HUES6 (cell line): Measurements from ENCODE around the gene FAM78B.

Experiments
- H3K27ac ChIP-seq: 2 replicates; pipeline ENCODE4 v1.7.0; 2013; ENCODE audit warnings: low read depth, mild to moderate bottlenecking, low read length, inconsistent platforms
- H3K27me3 ChIP-seq: 2 replicates; pipeline ENCODE4 v1.6.1; 2013; ENCODE audit warnings: low read length; ENCODE audit not compliant: control insufficient read depth, insufficient read depth
- H3K36me3 ChIP-seq: 2 replicates; pipeline ENCODE4 v1.6.1; 2013; ENCODE audit warnings: low read length; ENCODE audit not compliant: control insufficient read depth, insufficient read depth
- H3K4me1 ChIP-seq: 2 replicates; pipeline ENCODE4 v1.6.1; 2013; ENCODE audit warnings: low read length; ENCODE audit not compliant: control insufficient read depth, insufficient read depth
- H3K4me3 ChIP-seq: 2 replicates; pipeline ENCODE4 v1.5.1; 2013; ENCODE audit warnings: low read depth, low read length
- H3K9ac ChIP-seq: one replicate; pipeline ENCODE4 v1.6.1; 2013; ENCODE audit warnings: mild to moderate bottlenecking, low read length
- H3K9me3 ChIP-seq: 2 replicates; pipeline ENCODE4 v1.6.1; 2013; ENCODE audit warnings: low read depth, low read length; ENCODE audit not compliant: control insufficient read depth, insufficient read depth

Gene FAM78B

DNA sequence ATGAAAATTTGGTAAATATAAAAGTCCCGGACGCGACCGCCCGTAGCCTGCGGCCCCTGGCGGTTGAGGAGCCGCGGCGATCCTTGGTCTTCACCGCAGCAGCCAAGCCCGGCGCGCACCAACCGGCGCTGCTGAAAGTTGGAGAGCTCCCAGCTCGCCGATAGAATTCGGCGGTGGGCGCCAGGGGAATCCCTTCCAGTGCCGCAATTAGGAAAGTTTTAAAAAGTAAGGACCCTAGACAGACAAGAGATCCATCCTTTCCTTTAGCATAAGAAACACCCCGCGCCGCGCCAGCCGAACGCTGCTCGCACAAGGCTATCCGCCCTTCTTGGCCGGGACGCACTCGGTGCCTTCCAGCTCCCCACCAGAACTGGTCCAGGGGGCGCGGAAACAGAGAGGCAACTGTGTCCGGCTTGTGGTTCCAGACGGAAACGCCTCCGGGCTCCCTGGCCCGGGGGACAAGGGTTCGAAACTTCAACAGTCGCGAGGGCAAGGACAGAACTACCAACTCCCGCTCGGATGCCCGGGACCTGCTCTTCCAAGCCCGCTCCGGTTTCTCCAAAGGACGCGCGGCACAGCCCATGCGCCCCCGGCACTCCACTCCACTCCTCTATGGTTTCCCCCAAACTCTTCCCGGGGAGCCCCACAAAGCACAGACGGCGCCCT, 1.7 kb downstream of the FAM78B start:
- Histone ChIP-seq H3K9ac (no peak overlapping the region), H3K36me3 (no peaks in the 10 kb centered on the region), H3K9me3 (no peaks in the 10 kb centered on the region), H3K4me1 (peaks cover 11% of the 10 kb centered on the region), H3K27me3 (peaks cover 69% of the 10 kb centered on the region), H3K4me3 (peak overlapping the region; percentile 60), H3K27ac (no peak overlapping the region)

DNA sequence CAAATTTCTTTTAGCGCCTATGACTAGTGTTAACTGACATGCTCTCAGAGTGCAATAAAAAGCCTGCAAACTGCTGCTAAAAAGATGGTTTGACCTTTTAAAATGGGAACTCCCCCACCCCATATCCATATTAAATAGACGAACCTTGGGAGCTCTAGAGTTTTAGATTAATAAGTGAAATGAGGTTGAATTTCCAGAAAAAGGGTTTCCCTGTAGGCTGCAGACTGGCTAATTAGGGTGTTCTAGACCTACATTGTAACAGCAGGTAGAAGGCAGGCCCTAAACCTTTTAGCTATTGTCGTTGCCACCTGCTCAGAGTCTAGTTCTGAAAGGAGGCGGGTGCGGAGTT, 2.2 kb downstream of the FAM78B start:
- Histone ChIP-seq H3K9ac (no peak overlapping the region), H3K9me3 (no peaks in the 10 kb centered on the region), H3K27me3 (peaks cover 70% of the 10 kb centered on the region), H3K36me3 (no peaks in the 10 kb centered on the region), H3K27ac (no peak overlapping the region), H3K4me3 (peak overlapping the region; percentile 60), H3K4me1 (peaks cover 9% of the 10 kb centered on the region)

DNA sequence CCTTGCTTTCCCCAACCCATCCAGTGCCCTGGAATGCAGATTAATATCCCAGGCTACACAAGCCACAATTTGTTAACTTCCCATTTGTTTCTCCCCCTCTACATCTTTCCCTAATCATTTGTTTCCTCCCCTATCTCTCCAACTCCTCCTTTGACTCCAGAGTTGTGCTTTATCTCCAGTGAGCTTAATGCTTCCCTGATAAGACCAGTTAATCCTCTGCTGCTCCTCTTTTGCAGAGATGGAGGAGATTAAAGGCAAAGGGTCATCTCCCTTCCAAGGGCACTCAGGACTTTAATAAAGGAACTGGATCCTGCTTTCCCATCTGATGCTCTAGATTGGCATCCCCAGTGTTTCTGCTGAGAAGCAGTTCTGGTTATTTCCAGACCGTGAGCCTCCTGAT, 7.1 kb downstream of the FAM78B start:
- H3K9ac ChIP-seq: no peak overlapping the region
- no peaks in the 10 kb centered on the region for H3K9me3 ChIP-seq
- H3K36me3 ChIP-seq: no peaks in the 10 kb centered on the region
- no peak overlapping the region for H3K4me3 ChIP-seq
- peaks cover 41% of the 10 kb centered on the region for H3K27me3 ChIP-seq
- no peak overlapping the region for H3K27ac ChIP-seq
- peaks cover 4% of the 10 kb centered on the region for H3K4me1 ChIP-seq

DNA sequence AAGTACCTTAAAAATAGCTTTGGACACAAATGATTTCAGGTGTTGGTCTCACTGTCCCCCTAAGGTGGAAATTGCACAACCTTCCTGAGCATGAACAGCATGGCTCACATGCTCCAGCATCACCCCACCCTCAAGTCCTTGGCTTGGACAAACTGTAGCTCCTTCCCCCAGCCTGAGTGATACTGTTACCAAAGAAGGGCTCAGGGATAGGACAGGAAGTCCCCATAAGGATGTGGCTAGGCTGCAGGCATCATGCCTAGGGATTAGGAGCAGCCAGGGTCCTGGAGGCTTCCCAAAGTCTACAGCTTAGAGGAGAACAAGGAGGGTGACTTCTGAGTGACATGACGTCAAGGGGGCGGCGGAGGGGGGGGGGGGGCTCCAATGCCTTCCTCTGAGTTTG, 10.1 kb downstream of the FAM78B start:
- no peak overlapping the region for H3K4me3 ChIP-seq
- H3K36me3 ChIP-seq: no peaks in the 10 kb centered on the region
- H3K27ac ChIP-seq: no peak overlapping the region
- H3K4me1 ChIP-seq: peaks cover 3% of the 10 kb centered on the region; the same call in 1 of the 2 replicates
- H3K9ac ChIP-seq: no peak overlapping the region
- H3K9me3 ChIP-seq: no peaks in the 10 kb centered on the region
- H3K27me3 ChIP-seq: peaks cover 11% of the 10 kb centered on the region; the same call in 1 of the 2 replicates

DNA sequence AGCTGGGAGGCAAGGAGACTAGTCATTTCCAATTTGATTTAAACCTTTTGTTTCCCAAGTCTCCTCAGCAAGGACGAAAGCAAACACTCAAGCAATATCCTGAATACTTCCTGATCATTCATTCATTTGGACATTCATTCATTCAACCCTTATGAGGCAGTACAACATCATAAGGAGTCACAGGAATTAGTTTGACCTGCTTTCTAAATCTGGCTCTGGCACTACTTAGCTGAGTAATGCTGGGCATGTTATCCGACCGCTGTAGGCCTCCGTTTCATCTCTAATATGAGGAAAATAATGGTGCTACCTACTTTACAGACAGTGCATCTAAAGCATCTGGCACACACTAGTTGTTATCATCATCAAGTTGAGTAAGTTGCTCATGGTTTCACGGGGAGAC, 11.7 kb downstream of the FAM78B start:
- no peak overlapping the region for H3K27ac ChIP-seq
- no peak overlapping the region for H3K9ac ChIP-seq
- peaks cover 3% of the 10 kb centered on the region; the same call in 1 of the 2 replicates for H3K4me1 ChIP-seq

DNA sequence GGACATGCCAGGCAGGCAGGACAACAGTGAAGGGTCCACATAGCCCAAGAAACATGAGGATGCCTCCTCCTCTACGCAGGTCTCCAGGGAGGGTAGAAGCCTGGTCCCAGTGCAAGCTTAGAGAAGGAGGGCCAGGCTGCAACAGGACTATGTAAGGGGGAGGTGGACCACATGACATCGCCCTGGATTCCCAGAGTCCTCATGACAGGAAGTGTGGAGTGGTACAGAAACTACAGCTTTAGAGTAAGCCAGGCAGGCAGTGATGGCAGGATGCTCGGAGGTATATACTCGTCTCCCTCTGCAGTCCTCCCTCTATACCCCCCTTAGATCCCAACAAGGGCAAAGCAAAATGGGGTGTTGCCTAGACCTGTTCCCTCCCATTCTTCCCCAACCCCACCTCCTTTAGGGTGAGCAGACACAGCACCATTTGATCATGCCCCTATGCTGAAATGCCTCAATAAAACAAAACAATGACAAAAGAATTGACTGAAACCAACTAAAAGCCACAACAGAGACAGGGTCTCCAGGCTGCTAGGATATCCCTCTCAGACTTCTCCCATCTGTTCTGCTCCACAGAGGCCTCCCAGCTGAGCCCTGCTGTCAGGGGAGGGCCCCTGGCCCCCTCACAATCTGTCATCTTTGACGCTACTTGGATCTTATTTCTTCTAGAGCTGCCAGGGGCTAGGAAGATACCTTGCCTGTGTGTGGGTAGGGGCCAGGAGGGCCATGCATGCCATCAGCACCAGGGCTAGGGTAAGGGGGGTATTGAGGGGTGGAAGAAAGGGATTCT, 13.1 kb downstream of the FAM78B start:
- no peak overlapping the region for H3K27ac ChIP-seq
- H3K9me3 ChIP-seq: no peaks in the 10 kb centered on the region
- H3K36me3 ChIP-seq: no peaks in the 10 kb centered on the region
- no peaks in the 10 kb centered on the region for H3K4me1 ChIP-seq
- H3K9ac ChIP-seq: no peak overlapping the region
- peaks cover 3% of the 10 kb centered on the region; the same call in 1 of the 2 replicates for H3K27me3 ChIP-seq
- no peak overlapping the region for H3K4me3 ChIP-seq

More for the DNA sequence above, 11.7 kb downstream of the FAM78B start:
- Histone ChIP-seq H3K9me3 (no peaks in the 10 kb centered on the region), H3K36me3 (no peaks in the 10 kb centered on the region), H3K4me3 (no peak overlapping the region), H3K27me3 (peaks cover 3% of the 10 kb centered on the region; the same call in 1 of the 2 replicates)

DNA sequence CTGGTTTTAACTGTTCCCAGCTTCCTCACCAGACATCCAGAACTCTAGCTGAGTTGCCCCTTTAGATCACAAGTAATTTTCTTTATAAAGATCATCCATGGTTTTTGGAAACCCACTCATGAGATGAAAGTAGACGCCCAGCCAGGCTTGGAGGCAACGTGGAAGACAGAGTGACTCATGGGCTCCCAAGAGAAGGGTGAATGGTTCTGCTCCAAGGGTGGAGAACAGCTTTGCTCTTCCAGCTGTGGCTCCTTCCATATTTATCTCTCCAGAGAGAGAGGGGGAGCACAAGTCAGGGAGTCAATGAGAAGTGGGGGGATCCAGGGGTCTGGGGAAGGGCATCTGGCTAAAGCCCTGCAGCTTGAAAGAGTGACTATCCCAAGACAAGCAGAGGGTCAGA, 13.8 kb downstream of the FAM78B start:
- Histone ChIP-seq H3K27me3 (peaks cover 3% of the 10 kb centered on the region; the same call in 1 of the 2 replicates), H3K9me3 (no peaks in the 10 kb centered on the region), H3K4me1 (no peaks in the 10 kb centered on the region), H3K27ac (no peak overlapping the region), H3K9ac (no peak overlapping the region), H3K4me3 (no peak overlapping the region), H3K36me3 (no peaks in the 10 kb centered on the region)

DNA sequence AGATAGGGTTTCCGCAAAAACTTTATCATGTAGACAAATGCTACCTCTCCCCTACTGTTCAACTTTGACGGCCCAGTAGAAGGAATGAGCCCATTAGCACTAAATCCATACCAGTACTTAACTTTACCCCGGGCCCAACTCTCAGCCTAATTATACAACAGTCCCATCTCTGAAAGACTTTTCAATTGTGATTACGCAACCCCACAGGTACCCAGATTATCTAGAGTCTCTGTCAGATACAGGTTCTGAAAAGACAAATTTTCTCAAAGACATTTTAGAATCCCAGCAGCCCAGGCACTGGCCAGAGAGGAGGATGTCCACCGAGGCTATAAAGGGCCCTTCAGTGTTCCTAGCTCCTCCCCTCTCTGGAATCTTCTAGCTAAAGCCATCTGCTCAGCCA, 15.0 kb downstream of the FAM78B start:
- no peak overlapping the region for H3K4me3 ChIP-seq
- H3K4me1 ChIP-seq: no peaks in the 10 kb centered on the region
- no peaks in the 10 kb centered on the region for H3K9me3 ChIP-seq
- no peak overlapping the region for H3K9ac ChIP-seq
- no peak overlapping the region for H3K27ac ChIP-seq
- no peaks in the 10 kb centered on the region for H3K36me3 ChIP-seq
- no peaks in the 10 kb centered on the region; the same call in 1 of the 2 replicates for H3K27me3 ChIP-seq

DNA sequence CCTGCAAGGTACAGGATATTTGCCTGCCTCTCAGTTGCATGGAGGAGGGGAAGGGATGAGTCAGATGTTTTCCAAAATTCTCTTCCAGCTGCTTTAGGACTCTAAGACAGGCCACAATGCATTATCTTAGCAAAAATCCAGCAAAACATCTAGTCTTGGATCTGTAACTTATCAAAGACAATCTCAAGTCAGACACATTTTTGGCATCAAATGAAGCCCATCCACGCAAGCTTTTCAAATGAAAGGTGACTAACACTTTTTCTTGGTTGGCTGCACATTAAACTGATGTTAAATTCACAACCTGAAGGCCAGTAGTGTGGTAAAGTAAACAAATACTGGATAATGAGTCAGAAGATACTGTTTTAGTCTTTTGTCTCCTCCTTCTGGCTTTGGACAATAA, 21.3 kb downstream of the FAM78B start:
- Histone ChIP-seq H3K4me1 (no peaks in the 10 kb centered on the region), H3K27me3 (no peaks in the 10 kb centered on the region; the same call in 1 of the 2 replicates), H3K9ac (no peak overlapping the region), H3K9me3 (no peaks in the 10 kb centered on the region), H3K36me3 (no peaks in the 10 kb centered on the region), H3K4me3 (no peak overlapping the region), H3K27ac (no peak overlapping the region)

DNA sequence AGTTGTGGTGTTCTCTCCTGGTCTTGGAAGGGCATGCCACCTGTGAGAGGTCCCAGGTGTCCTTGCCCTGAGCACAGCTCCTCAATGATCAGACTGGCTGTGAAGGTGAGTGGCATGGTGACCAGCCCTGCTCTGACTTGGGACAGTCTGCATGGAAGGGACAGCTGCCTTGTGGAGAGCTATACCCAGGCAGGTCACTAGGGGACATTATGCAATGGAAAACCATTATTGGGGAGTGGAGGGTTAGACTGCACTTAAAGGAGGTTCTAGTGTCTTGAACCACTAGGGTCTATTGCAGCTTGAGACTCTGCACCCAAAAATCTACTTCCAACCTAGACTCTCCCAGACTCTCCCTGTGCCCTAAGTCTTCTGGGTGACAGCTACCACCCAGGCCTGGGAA, 24.8 kb downstream of the FAM78B start:
- no peak overlapping the region for H3K9ac ChIP-seq
- H3K9me3 ChIP-seq: no peaks in the 10 kb centered on the region
- no peak overlapping the region for H3K27ac ChIP-seq
- H3K27me3 ChIP-seq: no peaks in the 10 kb centered on the region
- H3K4me1 ChIP-seq: no peaks in the 10 kb centered on the region; the same call in 1 of the 2 replicates
- no peak overlapping the region for H3K4me3 ChIP-seq
- H3K36me3 ChIP-seq: no peaks in the 10 kb centered on the region

DNA sequence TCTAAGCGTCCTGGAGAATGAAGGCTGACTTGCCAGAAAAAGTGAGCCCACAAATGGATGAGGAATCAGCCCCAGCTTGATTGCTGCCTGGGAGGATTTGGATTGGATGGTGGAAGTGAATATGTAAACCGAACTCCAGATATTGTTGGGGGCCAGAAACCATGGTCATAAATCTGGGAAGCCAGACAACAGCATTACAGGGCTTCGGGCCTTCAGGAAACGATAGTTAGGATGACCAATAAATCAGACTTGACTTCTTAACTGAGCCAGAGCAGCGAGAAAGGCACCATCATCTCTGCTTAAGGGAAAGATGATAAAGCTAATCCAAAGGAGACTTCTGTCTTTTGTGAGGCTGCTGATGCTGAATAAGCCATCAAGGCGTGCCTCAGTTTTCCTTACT, 26.6 kb downstream of the FAM78B start:
- H3K4me3 ChIP-seq: no peak overlapping the region
- H3K9ac ChIP-seq: no peak overlapping the region
- no peaks in the 10 kb centered on the region for H3K9me3 ChIP-seq
- no peaks in the 10 kb centered on the region for H3K36me3 ChIP-seq
- H3K27me3 ChIP-seq: no peaks in the 10 kb centered on the region
- H3K4me1 ChIP-seq: no peaks in the 10 kb centered on the region; the same call in 1 of the 2 replicates
- no peak overlapping the region for H3K27ac ChIP-seq
